Mesenchymal stem cell (in vitro differentiated cells and primary cell): ENCODE results near the gene TWIST2.

Source experiments
- DNase-seq: peaks from one replicate; pipeline ENCODE4 v3.0.0-alpha.2; 2013
- H2AFZ ChIP-seq: one replicate; pipeline ENCODE4 v1.6.1; 2013; ENCODE audit warnings: low read depth, mild to moderate bottlenecking, control low read depth, inconsistent platforms, low read length, moderate library complexity
- H2AK5ac ChIP-seq: 2 replicates; pipeline ENCODE4 v1.6.1; 2013; ENCODE audit warnings: low read length, moderate library complexity, mild to moderate bottlenecking, inconsistent platforms; ENCODE audit not compliant: severe bottlenecking
- H2BK120ac ChIP-seq: one replicate; pipeline ENCODE4 v1.6.1; 2013; ENCODE audit warnings: low read depth, mild to moderate bottlenecking, inconsistent platforms, low read length, moderate library complexity
- H2BK12ac ChIP-seq, 2 experiments: one replicate each; pipeline ENCODE4 v1.6.1; 2013; ENCODE audit warnings: inconsistent platforms in 2 of 2, low read length in 2 of 2, mild to moderate bottlenecking in 2 of 2, moderate library complexity in 2 of 2, control low read depth in 1 of 2
- H2BK15ac ChIP-seq: one replicate; pipeline ENCODE4 v1.6.1; 2013; ENCODE audit warnings: mild to moderate bottlenecking, low read depth, inconsistent platforms; ENCODE audit not compliant: poor library complexity, severe bottlenecking
- H2BK5ac ChIP-seq: 2 replicates; pipeline ENCODE4 v1.6.1; 2013; ENCODE audit warnings: low read depth, mild to moderate bottlenecking, low read length, control low read depth, inconsistent platforms; ENCODE audit not compliant: poor library complexity, severe bottlenecking
- H3K14ac ChIP-seq, 2 experiments: one replicate each; pipeline ENCODE4 v1.6.1; 2013; ENCODE audit warnings: inconsistent platforms in 2 of 2, low read length in 2 of 2, control low read depth in 1 of 2, mild to moderate bottlenecking in 1 of 2, moderate library complexity in 1 of 2
- H3K18ac ChIP-seq, 2 experiments: one replicate each; pipeline ENCODE4 v1.6.1; 2013; ENCODE audit warnings: inconsistent platforms in 2 of 2, low read length in 2 of 2, control low read depth in 1 of 2, low read depth in 1 of 2, mild to moderate bottlenecking in 1 of 2
- H3K23ac ChIP-seq, 2 experiments: one replicate each; pipeline ENCODE4 v1.6.1; 2013; ENCODE audit warnings: inconsistent platforms in 2 of 2, low read length in 2 of 2, mild to moderate bottlenecking in 2 of 2, moderate library complexity in 2 of 2, control low read depth in 1 of 2
- H3K27ac ChIP-seq: 2 replicates; pipeline ENCODE4 v1.5.1; 2013; ENCODE audit warnings: mild to moderate bottlenecking, moderate library complexity, low read length, control low read depth, inconsistent platforms; ENCODE audit not compliant: poor library complexity, severe bottlenecking
- H3K27me3 ChIP-seq, 2 experiments: 2 replicates each; pipeline versions ENCODE4 v1.6.1 to v1.7.0; 2013; ENCODE audit warnings: low read length in 2 of 2, mild to moderate bottlenecking in 2 of 2, moderate library complexity in 2 of 2, control low read depth in 1 of 2, inconsistent platforms in 1 of 2; ENCODE audit not compliant: control insufficient read depth in 1 of 2, insufficient read depth in 1 of 2
- H3K36me3 ChIP-seq, 2 experiments: 2 replicates each; pipeline versions ENCODE4 v1.6.1 to v1.7.0; 2013; ENCODE audit warnings: low read length in 2 of 2, control low read depth in 1 of 2, inconsistent platforms in 1 of 2, low read depth in 1 of 2, mild to moderate bottlenecking in 1 of 2; ENCODE audit not compliant: insufficient read depth in 2 of 2, control insufficient read depth in 1 of 2
- H3K4ac ChIP-seq, 2 experiments: one replicate each; pipeline ENCODE4 v1.6.1; 2013; ENCODE audit warnings: inconsistent platforms in 2 of 2, low read length in 2 of 2, mild to moderate bottlenecking in 2 of 2, moderate library complexity in 2 of 2, control low read depth in 1 of 2, low read depth in 1 of 2
- H3K4me1 ChIP-seq: 2 replicates; pipeline ENCODE4 v1.6.1; 2013; ENCODE audit warnings: low read depth, low read length, control low read depth; ENCODE audit not compliant: control insufficient read depth, insufficient read depth
- H3K4me2 ChIP-seq: 2 replicates; pipeline ENCODE4 v1.6.1; 2013; ENCODE audit warnings: low read length, mild to moderate bottlenecking, inconsistent platforms; ENCODE audit not compliant: poor library complexity, severe bottlenecking
- H3K4me3 ChIP-seq, 2 experiments: 2 replicates each; pipeline versions ENCODE4 v1.5.1 to v1.7.0; 2013; ENCODE audit warnings: low read length in 2 of 2, mild to moderate bottlenecking in 2 of 2, control low read depth in 1 of 2, low read depth in 1 of 2; ENCODE audit not compliant: insufficient read depth in 1 of 2
- H3K79me1 ChIP-seq: replicated peaks from 2 replicates; pipeline ENCODE4 v1.6.1; 2013; ENCODE audit warnings: mild to moderate bottlenecking, control low read depth, low read length, inconsistent platforms; ENCODE audit not compliant: poor library complexity, severe bottlenecking
- H3K9ac ChIP-seq: 2 replicates; pipeline ENCODE4 v1.7.0; 2013; ENCODE audit warnings: mild to moderate bottlenecking, low read length, moderate library complexity
- H3K9me3 ChIP-seq: 2 replicates; pipeline ENCODE4 v1.7.0; 2013; ENCODE audit warnings: mild to moderate bottlenecking, low read length; ENCODE audit not compliant: control insufficient read depth
- H4K8ac ChIP-seq: one replicate; pipeline ENCODE4 v1.6.1; 2013; ENCODE audit warnings: inconsistent platforms, mild to moderate bottlenecking, low read length, moderate library complexity
- H4K91ac ChIP-seq: one replicate; pipeline ENCODE4 v1.6.1; 2013; ENCODE audit warnings: mild to moderate bottlenecking, low read length, inconsistent platforms
- WGBS: methylation state at CpG from one replicate; pipeline ENCODE4 v1.1.7; 2013; ENCODE audit warnings: mixed read lengths; 5-methylcytosine and 5-hydroxymethylcytosine counted together

Gene TWIST2

DNA sequence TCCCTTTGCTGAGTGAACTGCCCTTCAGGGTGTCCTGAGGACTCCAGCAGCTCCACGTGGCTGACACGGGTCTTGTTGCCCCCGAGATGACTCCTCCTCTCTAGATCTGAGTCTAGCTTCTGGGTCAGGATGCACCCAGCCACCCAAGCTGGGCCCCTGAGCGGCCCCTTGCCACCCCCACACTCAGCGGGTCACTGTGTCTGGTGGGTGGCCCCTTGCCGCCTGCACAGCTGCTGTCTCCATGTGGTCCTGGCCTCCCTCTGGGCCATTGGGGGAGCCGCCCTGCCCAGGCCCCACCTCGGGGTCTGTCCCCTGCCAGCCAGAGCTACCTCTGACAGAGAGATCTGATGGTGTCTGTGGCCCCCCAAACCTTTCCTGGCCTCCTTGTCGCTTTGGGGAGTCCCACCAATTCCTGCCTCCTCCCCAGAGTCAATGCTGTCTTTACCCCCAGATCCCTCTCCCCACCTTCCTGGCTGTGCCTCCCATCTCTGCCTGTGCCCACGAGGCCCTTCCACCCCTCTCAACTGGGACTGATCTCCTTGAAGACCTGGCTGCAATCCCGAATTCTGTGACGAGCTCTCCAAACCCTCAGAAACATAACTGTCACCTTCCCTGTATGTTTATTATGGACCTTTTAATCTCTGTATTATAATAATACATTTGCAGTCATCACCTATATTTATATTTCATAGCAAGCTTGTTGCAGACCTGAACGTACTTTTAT lies 46.5 kb downstream of the TWIST2 start:
- no peak overlapping the region for H2AFZ ChIP-seq
- peak overlapping the region; percentile 34 for H2BK120ac ChIP-seq
- no peaks in the 10 kb centered on the region for H3K79me1 ChIP-seq
- H3K27ac ChIP-seq = no peak overlapping the region
- H3K4me2 ChIP-seq = no peak overlapping the region
- peak overlapping the region; percentile 23 for H2BK15ac ChIP-seq
- peak overlapping the region; percentile 85 for H4K91ac ChIP-seq
- peaks cover 23% of the 10 kb centered on the region for H3K4me1 ChIP-seq
- no peak overlapping the region for H2AK5ac ChIP-seq
- H3K4ac ChIP-seq = peak overlapping the region; percentile 14 to 54
- no peaks in the 10 kb centered on the region for H3K9me3 ChIP-seq
- peak overlapping the region in 1 of 2 experiments; percentile 46 for H3K14ac ChIP-seq
- H3K23ac ChIP-seq = peak overlapping the region in 1 of 2 experiments; percentile 38
- H2BK12ac ChIP-seq = peak overlapping the region in 1 of 2 experiments; percentile 70
- peak overlapping the region; percentile 14 to 77 for H3K18ac ChIP-seq
- no peak for DNase-seq
- peak overlapping the region; percentile 71 for H4K8ac ChIP-seq
- H3K4me3 ChIP-seq = peak overlapping the region in 1 of 2 experiments; percentile 11
- H2BK5ac ChIP-seq = no peak overlapping the region
- H3K36me3 ChIP-seq = peaks cover 2 to 52% of the 10 kb centered on the region in 2 experiments
- 94% methylated on average over 10 of the region's 13 CpGs for WGBS
- H3K27me3 ChIP-seq = peaks cover 0 to 29% of the 10 kb centered on the region in 2 experiments
- H3K9ac ChIP-seq = peak overlapping the region; percentile 65

DNA sequence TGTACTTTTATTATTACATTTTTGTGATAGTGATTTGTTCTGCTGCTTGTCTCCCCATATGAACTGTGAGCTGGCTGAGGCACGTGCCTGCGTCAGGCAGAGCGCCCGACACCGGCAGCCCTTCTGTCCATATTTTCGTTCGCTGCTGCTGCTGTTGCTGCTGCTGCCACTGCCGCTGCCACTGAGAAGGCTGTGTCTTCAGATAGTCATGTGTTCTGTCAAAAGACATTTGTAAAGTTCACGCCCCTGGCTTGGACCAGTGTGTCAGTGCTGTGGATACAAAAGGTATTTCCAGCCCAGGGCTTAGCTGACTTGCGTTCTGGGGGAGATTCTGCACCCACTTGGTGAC lies 47.0 kb downstream of the TWIST2 start:
- no peak overlapping the region for H2BK5ac ChIP-seq
- H2AFZ ChIP-seq = no peak overlapping the region
- H3K14ac ChIP-seq = peak overlapping the region in 1 of 2 experiments; percentile 20
- H3K27me3 ChIP-seq = peaks cover 0 to 25% of the 10 kb centered on the region in 2 experiments
- H3K4me1 ChIP-seq = peaks cover 23% of the 10 kb centered on the region
- DNase-seq = no peak
- no peak overlapping the region for H4K8ac ChIP-seq
- peak overlapping the region; percentile 51 for H2AK5ac ChIP-seq
- peak overlapping the region; percentile 61 for H4K91ac ChIP-seq
- H3K4me3 ChIP-seq = peak overlapping the region in 1 of 2 experiments; percentile 52
- H3K36me3 ChIP-seq = peaks cover 2 to 46% of the 10 kb centered on the region in 2 experiments
- no peak overlapping the region for H3K4me2 ChIP-seq
- peak overlapping the region; percentile 85 for H2BK15ac ChIP-seq
- peak overlapping the region; percentile 75 to 79 for H3K18ac ChIP-seq
- H3K27ac ChIP-seq = no peak overlapping the region
- H3K9me3 ChIP-seq = no peaks in the 10 kb centered on the region
- WGBS = 93% methylated on average over 10 of the region's 10 CpGs
- H3K79me1 ChIP-seq = no peaks in the 10 kb centered on the region
- peak overlapping the region; percentile 65 for H3K9ac ChIP-seq
- peak overlapping the region; percentile 59 to 86 for H2BK12ac ChIP-seq
- H3K4ac ChIP-seq = peak overlapping the region; percentile 6 to 86
- no peak overlapping the region for H2BK120ac ChIP-seq
- no peak overlapping the region for H3K23ac ChIP-seq

DNA sequence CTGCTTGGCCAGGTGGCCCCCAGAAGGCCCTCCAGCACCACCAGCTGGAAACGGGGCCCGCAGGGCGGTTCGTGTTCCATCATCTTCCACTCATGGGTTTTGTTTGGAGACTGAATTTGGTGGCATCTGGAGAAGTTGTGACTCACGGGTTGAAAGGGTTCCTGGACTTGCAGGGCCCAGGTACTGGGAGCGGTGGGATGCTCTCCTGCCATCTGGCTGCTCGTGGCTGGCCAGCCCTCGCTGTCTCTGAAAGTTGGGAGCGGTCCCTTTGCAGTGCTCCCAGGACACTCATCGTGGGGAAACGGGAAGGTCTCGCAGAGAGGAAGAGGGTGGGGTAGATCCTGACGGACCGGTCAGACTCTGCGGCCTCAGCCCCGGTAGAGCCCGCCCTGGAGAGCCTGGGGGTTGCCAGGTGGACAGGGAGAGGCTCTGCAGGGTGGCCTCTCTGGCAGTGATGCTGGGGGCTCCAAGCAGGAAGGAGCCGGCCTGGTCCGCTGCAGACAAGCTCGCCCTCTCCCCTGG lies 47.5 kb downstream of the TWIST2 start:
- H3K4ac ChIP-seq = peak overlapping the region; percentile 86 to 88
- H3K9ac ChIP-seq = peak overlapping the region; percentile 65
- H3K23ac ChIP-seq = no peak overlapping the region
- peak overlapping the region; percentile 51 for H3K4me2 ChIP-seq
- no peak overlapping the region for H3K27ac ChIP-seq
- peaks cover 26% of the 10 kb centered on the region for H3K4me1 ChIP-seq
- peak overlapping the region; percentile 59 to 94 for H2BK12ac ChIP-seq
- H3K9me3 ChIP-seq = no peaks in the 10 kb centered on the region
- H3K36me3 ChIP-seq = peaks cover 2 to 41% of the 10 kb centered on the region in 2 experiments
- H3K18ac ChIP-seq = peak overlapping the region; percentile 79 to 97
- peak overlapping the region in 1 of 2 experiments; percentile 52 for H3K4me3 ChIP-seq
- peak overlapping the region; percentile 79 for H4K8ac ChIP-seq
- H2AK5ac ChIP-seq = peak overlapping the region; percentile 51
- no peak overlapping the region for H2AFZ ChIP-seq
- H4K91ac ChIP-seq = peak overlapping the region; percentile 93
- H2BK120ac ChIP-seq = peak overlapping the region; percentile 59
- H3K79me1 ChIP-seq = no peaks in the 10 kb centered on the region
- 59% methylated on average over 20 of the region's 20 CpGs for WGBS
- H3K27me3 ChIP-seq = peaks cover 0 to 21% of the 10 kb centered on the region in 2 experiments
- peak overlapping the region in 1 of 2 experiments; percentile 89 for H3K14ac ChIP-seq
- H2BK5ac ChIP-seq = no peak overlapping the region
- peak overlapping the region; percentile 85 for H2BK15ac ChIP-seq
- DNase-seq = peak; percentile 20
